Fibroblast of the aortic adventitia (primary cell): ENCODE results near the gene WDR70. TPM values are rescaled to one million over a fixed set of nuclear protein-coding genes. Genes with fewer than 3 reads are reported as not detected.
"Not testable (repeated sequence)": the region's sequence is repeated elsewhere in the genome, so short reads cannot be mapped to it uniquely, and the experiment has no call there.

ENCODE experiments used
- DNase-seq: peaks from one replicate; pipeline ENCODE4 v3.0.0-alpha.2; 2010; ENCODE audit warnings: low read depth
- H3K4me3 ChIP-seq: 2 replicates; pipeline ENCODE4 v1.5.1; 2011; ENCODE audit warnings: low read depth, mild to moderate bottlenecking, control low read depth, low read length, moderate library complexity
- total RNA-seq: library from RNA; depleted of rRNA; stranded (reverse); fragments of >200 nt; gene quantifications from 2 replicates; pipeline ENCODE4 v1.2.3, GENCODE V29; 2012; ENCODE audit warnings: low replicate concordance
- TF ChIP-seq, protein P1 (sequence below): IDR thresholded peaks from 2 replicates; pipeline ENCODE4 v1.5.1; 2011; ENCODE audit warnings: mild to moderate bottlenecking, low read length, control low read depth, inconsistent platforms; ENCODE audit not compliant: insufficient read depth

Gene WDR70
- total RNA-seq, 1 donor = 24.6 TPM

DNA sequence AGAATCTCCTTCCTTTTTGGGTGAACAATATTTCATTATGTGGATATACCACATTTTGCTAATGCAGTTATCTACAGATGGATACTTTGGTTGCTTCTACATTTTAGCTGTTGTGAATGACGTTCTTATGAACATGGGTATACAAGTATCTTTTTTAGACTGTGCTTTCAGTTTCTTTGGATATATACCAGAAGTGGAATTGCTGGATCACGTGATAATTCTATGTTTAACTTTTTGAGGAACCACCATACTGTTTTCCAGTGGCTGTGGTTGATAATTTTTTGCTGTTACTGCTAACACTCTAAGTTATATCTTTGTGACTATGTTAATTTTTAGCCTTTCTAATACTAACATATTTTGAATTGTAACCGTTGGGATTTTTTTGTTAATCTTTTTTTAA lies 12.5 kb downstream of the WDR70 start:
- DNase-seq = no peak
- TF ChIP-seq, protein P1, sequence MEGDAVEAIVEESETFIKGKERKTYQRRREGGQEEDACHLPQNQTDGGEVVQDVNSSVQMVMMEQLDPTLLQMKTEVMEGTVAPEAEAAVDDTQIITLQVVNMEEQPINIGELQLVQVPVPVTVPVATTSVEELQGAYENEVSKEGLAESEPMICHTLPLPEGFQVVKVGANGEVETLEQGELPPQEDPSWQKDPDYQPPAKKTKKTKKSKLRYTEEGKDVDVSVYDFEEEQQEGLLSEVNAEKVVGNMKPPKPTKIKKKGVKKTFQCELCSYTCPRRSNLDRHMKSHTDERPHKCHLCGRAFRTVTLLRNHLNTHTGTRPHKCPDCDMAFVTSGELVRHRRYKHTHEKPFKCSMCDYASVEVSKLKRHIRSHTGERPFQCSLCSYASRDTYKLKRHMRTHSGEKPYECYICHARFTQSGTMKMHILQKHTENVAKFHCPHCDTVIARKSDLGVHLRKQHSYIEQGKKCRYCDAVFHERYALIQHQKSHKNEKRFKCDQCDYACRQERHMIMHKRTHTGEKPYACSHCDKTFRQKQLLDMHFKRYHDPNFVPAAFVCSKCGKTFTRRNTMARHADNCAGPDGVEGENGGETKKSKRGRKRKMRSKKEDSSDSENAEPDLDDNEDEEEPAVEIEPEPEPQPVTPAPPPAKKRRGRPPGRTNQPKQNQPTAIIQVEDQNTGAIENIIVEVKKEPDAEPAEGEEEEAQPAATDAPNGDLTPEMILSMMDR = no peak
- no peak overlapping the region for H3K4me3 ChIP-seq

DNA sequence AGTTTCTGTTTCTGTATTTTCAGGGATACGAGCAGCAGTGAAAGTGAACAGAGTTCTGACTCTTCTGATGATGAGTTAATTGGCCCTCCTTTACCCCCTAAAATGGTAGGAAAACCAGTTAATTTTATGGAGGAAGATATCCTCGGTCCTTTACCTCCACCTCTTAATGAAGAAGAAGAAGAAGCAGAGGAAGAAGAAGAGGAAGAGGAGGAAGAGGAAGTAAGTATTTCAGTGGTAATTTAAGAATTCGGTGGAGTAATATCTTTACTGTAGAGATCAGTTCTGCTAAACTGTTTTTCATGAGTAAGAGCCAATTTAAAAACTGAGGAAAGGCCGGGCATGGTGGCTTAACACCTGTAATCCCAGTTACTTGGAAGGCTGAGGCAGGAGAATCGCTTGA lies 17.2 kb downstream of the WDR70 start:
- TF ChIP-seq, protein P1 = no peak
- no peak for DNase-seq
- no peak overlapping the region for H3K4me3 ChIP-seq

DNA sequence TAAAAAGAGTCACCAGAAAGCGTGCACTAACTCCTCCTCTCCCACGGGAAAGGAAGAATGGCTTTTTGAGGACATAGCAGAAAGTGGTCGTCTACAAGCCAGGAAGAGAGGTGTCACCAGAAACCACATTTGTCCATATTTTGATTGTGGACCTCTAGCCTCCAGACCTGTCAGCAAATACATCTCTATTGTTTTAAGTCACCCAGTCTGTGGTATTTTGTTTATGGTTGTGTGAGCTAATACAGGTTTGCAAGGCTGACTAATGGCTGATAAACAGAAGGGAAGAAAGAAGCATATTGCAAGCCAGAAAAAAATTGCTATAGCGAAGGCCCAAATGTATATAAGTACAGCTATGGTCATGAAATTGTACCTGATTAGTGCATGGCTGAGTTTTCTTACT lies 21.4 kb downstream of the WDR70 start:
- TF ChIP-seq, protein P1 = no peak
- no peak overlapping the region for H3K4me3 ChIP-seq
- no peak for DNase-seq

DNA sequence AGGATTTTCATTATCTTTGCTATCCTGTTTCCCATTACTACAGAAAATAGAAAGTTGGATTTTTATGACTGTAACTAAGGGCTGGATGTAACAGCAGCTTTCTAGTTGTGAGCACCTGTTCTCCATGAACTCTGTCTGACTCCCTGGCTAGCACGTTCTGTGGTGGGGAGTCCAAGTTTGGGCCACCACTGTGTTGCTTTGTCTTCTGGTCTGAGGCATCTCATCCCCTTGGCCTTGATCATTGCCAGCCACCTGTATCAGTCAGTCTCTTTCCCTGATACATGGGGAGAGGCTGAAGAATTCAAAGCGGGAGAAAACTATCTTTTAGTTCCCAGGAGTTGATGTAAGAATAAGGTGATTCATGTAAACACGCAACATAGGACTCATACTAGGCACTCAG lies 33.4 kb downstream of the WDR70 start:
- DNase-seq = no peak
- no peak overlapping the region for H3K4me3 ChIP-seq
- TF ChIP-seq, protein P1 = no peak

DNA sequence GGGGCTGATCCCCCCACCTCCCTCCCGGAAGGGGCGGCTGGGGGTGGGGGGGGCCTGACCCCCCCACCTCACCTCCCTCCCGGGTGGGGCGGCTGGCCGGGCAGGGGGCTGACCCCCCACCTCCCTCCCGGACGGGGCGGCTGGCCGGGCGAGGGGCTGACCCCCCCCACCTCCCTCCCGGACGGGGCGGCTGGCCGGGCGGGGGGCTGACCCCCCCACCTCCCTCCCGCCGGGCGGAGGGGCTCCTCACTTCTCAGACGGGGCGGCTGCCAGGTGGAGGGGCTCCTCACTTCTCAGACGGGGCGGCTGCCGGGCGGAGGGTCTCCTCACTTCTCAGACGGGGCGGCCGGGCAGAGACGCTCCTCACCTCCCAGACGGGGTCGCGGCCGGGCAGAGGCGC lies 36.3 kb downstream of the WDR70 start:
- H3K4me3 ChIP-seq, DNase-seq: not testable (repeated sequence)

DNA sequence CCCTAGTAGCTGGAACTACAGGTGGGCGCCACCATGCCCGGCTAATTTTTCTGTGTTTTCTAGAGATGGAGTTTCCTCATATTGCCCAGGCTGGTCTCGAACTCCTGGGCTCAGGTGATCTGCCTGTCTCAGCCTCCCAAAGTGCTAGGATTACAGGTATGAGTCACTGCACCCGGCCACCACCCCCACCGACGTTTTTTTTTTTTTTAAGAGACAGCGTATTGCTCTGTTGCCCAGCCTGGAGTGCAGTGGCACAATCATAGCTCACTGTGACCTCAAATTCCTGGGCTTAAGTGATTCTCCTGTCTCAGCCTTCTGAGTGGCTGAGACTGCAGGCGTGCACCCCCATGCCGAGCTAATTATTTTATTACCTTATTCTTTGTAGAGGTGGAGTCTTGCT lies 38.2 kb downstream of the WDR70 start:
- no peak for DNase-seq
- TF ChIP-seq, protein P1 = no peak
- no peak overlapping the region for H3K4me3 ChIP-seq

DNA sequence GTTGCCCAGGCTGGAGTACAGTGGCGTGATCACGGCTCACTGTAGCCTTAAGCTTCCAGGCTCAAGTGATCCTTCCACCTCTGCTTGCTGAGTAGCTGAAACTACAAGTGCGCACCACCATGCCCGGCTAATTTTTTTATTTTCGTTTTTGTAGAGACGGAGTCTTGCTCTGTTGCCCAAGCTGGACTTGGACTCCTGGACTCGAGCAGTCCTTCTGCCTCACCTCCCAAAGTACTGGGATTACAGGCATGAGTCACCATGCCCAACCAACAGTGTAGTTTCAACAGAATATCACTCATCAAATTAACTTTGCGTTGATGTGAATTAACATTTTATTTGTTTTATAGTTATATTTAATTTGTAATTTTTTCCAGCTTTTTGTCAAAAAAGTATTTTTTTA lies 45.3 kb downstream of the WDR70 start:
- no peak for DNase-seq
- TF ChIP-seq, protein P1 = no peak
- H3K4me3 ChIP-seq = no peak overlapping the region
